GM19452 (cell line): ENCODE measurements around the gene GRHL1.
"Not testable (repeated sequence)": the region's sequence is repeated elsewhere in the genome, so short reads cannot be mapped to it uniquely, and the experiment has no call there.

Experiments used
- ATAC-seq: cut with Tn5 transposase; IDR thresholded peaks from one replicate; pipeline ENCODE4 v1.9.1; 2021; ENCODE audit not compliant: unreplicated experiment

The GRHL1 gene

DNA sequence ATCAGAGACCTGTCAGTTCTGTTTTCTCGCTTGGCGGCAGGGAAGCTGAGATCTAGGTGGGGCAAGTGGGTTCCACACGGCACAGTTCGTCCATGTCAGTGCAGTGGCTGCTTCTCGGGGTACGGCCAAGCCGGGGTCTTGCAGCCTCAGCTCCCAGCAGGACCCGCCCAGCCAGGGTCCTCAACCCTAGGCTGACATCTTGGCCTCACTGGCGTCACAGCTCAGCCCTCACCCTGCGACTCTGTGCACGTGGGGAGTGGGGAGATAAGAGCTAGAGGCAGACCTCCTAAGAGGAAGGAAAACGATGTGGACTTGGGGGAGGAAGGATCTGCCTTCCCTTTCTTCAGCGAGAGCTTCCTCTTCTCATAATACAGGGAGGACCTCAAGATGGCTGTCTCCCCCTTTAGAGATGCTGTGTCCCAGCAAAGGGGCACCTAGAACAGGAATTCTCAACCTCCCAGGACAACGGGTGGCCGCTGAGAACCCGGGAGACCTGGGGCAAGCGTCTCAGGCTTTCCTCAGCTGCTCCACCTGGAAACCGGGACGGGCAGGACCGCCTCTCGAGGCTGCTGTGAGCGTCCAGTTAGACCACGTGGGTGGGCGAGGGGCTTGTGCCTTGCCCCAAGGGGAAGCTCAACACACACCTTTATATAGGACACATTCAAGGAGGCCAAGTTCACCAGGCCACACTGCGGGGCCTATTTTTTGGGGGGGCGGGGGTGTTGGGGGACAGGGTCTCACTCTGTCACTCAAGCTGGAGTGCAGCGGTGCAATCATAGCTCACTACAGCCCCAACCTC lies 68.3 kb downstream of the GRHL1 start:
- no peak for ATAC-seq

- ATAC-seq: no peak
Measured at GRCh38 chr2:10022041-10022421, 70.5 kb downstream of the GRHL1 start.

DNA sequence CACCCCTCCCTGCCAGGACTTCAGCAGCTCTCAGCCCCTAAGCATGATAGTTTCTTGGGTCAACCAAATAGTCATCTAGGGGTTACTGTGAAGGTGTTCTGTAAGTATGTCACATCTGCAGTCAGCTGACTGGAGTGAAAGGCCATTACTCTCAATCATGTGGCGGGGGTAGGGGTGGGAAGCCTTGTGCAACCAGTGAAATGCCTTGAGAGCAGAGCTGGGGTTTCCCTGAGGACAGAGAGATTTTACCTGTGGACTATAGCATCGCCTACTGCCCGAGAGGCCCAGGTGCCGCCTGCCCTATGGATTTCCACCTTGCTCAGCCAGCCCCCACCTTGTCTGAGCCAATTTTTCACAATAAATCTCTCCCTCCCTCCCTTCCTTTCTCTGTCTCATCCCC lies 71.0 kb downstream of the GRHL1 start:
- ATAC-seq: no peak

DNA sequence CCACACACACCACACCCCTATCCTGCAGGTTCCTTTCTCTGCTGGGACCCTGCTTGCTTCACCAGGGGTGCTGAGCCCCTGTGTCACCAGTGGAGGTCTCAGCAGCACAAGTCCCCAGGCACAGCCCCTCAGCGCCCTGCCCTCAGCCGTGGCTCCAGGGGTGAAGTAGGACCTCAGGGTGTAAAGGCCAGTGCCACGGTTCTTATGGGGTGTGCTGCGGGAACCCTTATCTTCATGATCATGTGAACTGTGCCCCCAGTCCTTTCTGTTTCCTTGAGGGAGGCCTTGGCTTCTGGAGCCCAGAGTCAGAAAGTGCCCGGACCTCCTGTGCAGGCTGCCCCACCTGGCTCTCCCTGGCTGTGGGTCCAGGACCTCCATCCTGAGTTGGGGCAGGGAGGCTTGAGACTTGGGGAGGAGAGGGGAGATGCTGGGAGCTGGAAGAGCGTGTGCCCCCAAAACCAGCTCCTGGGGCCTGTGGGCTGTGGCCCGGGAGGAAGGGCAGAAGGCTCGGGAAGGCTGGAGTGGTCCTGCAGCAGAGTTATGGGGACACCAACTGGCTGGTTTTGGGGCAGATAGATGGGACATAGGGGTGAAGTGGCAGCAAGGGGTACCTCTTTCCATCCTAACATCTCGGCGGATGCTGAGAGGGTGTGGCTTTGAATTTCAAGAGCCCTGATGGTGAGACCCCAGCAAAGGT lies 71.6 kb downstream of the GRHL1 start:
- ATAC-seq: no peak

DNA sequence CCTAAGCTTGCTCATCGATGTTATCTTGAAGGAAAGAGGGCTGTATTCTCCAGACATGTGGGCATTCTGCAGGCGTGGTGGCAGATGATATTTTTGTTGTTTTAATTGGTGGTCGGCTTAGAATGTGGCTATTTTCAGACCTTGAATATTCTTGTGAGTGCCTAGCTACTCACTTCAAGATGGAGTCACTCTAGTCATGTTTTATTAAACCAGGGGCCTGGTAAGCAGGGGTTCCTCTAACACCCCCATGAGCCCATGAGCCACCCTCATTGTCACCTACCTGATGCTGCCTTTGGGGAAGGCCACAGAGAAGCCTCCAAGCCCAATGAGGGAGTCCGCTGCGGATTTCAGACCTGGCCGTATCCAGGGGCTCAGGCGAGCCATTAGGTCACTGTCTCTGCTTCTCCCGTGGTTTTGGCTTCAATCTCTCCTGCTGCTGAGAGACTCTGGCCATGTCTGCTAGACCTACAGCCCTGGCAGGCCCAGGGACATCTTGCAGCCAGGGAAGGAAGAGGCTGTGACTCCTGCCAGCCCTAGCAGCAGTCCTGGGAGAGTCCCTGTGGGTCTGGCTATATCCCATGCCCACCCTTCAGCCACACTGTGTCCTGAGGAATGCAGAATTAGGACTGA lies 75.6 kb downstream of the GRHL1 start:
- no peak for ATAC-seq

GRCh38 chr2:10027660-10028330 lies 76.3 kb downstream of the GRHL1 start:
- ATAC-seq: no peak

GRCh38 chr2:10028407-10028987 lies 77.0 kb downstream of the GRHL1 start:
- no peak for ATAC-seq

GRCh38 chr2:10028988-10029874 lies 77.7 kb downstream of the GRHL1 start:
- ATAC-seq: no peak

DNA sequence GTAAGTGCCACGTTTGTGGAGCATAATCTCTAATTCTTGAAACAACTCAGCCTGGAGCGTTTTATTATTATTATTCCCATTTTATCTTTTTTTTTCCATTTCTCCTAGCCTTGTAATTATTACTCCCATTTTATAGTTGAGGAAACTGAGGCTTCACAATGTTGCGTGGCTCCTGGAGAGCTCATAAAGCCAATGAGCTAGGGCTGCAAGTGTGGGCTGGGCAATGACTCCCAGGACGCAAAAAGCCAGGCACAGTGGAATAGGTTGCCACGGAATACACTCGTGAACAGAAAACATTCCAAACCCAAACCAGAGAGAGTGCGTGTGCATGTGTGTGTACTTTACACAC lies 78.4 kb downstream of the GRHL1 start:
- ATAC-seq: no peak

DNA sequence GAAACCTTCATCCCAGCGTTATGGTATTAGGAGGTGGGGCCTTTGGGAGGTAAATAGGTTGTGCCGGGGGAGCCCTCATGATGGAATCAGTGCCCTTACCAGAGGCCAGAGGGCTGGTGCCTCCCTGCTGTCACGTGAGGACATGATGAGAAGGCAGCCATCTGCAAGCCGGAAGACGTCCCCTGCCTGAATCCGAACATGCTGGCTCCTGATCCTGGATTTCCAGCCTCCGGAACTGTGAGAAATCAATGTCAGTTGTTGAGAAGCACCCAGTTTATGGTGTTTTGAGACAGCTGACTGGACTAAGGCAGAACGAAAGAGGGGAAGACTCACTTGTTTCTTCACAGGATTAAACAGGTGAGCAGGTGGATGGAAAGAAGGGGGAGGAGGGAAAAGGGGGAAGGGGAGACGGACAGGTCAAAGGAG lies 78.8 kb downstream of the GRHL1 start:
- no peak for ATAC-seq

GRCh38 chr2:10030798-10031197 lies 79.3 kb downstream of the GRHL1 start:
- ATAC-seq: not testable (repeated sequence)

DNA sequence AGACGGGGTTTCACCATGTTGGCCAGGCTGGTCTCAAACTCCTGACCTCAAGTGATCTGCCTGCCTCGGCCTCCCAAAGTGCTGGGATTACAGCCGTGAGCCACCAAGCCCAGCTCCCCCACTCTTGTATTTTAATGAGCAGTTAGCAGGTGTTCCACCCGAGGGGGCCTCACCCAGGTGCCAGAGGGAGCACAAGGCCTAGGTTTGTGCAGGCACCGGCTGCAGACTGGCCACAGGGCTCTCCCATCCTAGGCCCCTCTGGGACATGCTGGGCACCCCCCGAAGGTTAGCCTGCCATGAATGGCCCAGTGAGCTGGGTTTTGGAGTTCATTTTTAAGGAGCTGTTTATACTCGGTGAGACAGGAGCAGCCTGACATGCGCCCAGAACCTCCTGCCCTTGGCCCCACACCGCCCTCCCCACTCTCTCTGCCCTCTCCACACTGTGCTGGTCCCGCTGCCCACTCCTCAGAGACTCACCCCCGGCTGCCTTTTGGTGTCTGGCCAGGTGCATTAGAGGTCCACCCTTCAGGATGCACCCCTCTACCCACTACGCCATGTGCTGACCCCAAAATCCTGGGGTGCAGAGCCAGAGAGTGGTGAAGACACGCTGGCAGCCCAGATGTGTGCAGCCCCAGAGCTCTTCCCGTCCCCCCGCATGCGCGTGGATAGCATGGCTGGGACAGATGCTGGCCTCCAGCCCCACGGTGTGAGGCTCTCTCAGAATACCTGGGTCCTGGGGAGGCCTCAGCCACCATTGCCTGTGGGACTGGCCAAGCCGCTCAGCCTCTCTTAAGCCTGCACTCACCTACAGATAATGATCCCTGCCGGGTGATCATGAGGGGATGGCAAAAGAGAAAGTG lies 80.6 kb downstream of the GRHL1 start:
- ATAC-seq: no peak

GRCh38 chr2:10032746-10033105 lies 81.2 kb downstream of the GRHL1 start:
- ATAC-seq: no peak

DNA sequence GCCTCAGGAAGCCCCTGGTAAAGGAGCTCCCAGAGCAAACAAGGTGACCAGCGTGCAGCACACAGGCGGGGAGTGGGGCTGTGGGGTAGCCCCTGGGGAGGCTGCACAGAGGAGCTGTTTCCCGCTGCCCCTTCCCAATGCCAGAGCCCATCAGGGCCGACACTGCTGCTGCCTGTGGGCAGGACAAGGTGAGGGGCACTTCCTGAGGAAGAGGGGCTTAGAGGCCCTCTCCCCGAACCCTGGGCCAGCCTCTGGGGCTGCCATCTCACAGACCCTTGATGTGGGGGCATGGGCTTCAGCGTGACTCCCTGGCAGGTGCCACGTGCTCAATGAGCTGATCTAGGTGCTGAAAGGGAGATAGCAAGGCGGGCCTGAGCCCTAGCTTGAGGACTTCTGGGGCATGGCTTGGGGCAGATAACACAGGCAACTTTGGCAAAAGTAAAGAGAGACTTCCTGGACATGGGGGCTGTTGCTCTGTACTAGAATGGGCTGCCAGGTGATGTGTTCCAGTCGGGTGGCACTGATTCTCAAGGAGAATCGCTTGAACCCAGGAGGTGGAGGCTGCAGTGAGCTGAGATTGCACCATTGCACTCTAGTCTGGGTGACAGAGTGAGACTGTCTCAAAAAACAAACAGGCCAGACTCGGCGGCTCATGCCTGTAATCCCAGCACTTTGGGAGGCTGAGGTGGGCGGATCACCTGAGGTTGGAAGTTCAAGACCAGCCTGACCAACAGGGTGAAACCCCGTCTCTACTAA lies 81.9 kb downstream of the GRHL1 start:
- no peak for ATAC-seq

DNA sequence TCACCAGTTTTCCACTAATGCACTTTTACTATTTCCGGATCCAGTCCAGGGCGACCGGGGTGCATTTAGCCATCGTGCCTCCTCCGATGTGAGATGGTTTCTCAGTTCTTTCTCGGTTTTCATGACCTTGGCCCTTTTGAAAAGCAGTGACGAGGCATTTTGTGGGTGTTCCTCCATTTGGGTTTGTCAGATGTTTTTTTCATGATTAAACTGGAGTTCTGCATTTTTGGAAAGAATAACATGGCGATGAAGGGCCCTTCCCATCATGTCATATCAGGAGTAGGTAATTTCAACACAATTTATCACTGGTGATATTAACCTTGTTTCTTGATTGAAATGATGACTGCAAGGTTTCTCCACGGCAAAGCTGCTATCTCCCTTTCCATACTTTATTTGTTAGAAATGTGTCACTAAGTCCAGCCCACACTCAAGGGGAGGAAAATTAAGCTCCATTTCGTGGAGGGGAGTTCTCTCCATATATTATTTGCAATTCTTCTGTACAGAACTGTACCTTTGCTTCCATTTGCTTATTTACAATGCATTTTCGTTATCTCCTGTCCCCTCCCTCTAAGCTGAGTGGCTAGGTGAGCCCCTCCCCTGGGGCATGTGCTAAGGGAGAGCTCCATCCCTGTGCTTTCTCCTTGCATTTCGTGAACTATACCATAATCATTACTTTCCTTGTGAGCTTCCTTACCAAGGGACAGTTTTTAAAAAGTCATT lies 83.0 kb downstream of the GRHL1 start:
- no peak for ATAC-seq

DNA sequence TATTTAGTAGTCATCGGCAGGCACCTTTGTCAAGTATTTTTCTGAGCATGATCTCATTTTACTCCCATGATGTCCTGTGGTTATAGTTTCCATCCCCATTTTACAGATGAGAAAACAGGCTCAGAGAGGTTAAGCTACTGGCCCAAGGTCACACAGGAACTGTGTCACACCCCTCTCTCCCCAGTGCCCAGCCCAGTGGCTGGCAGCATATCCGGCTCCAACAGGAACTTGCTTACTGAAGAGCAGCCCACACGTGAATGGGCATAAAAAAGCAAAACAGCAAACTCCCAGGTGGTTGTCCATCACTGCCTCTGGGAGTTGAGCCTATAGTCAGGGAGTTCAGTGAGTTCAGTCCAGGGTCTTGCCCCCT lies 83.5 kb downstream of the GRHL1 start:
- ATAC-seq: no peak

DNA sequence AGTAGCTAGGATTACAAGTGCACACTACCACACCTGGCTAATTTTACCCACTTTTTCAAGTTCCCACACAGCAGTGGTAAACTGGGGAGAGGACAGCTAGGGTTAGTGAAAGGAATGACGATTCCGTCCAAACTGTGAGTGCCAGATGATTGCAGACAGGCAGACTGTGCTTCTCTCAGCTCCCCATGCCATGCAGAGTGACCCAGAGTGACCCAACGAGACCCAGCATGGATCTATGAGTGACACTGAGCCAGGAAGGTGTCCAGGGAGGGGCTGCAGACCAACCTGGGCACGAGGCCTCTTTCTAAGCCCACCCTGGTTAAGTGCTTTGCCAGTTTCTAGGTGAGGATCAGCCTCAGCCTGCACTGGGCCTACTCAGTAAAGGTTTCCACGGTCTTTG lies 84.1 kb downstream of the GRHL1 start:
- ATAC-seq: no peak
